Stomach (tissue), 9 donors: Measurements from ENCODE around the gene ECHDC1. TPM values are rescaled to one million over a fixed set of nuclear protein-coding genes. Genes with fewer than 3 reads are reported as not detected.

Experiments
- DNase-seq, 2 donors: peaks; one replicate each; pipeline versions ENCODE4 v3.0.0 to v3.0.0-alpha.2; 2013 to 2019
- H3K27ac ChIP-seq, 5 donors: fragments of 200-600 bp in 4 of 5; sonication (generic) in 4 of 5; one replicate each; pipeline ENCODE4 v1.5.1; 2013 to 2019; ENCODE audit warnings: mild to moderate bottlenecking in 1 of 5, moderate library complexity in 1 of 5
- H3K27me3 ChIP-seq, 3 donors: fragments of 200-600 bp; sonication (generic); one replicate each; pipeline ENCODE4 v1.5.1; 2017 to 2019; ENCODE audit warnings: mixed run types in 1 of 3
- H3K36me3 ChIP-seq, 4 donors: fragments of 200-600 bp; sonication (generic); 1 replicate in 3 of 4; 2 replicates in 1 of 4; pipeline ENCODE4 v1.5.1; 2016 to 2019
- H3K4me1 ChIP-seq, 4 donors: fragments of 200-600 bp; sonication (generic); one replicate each; pipeline ENCODE4 v1.5.1; 2016 to 2019
- H3K4me3 ChIP-seq, 4 donors: fragments of 200-600 bp; sonication (generic) in 3 of 4; one replicate each; pipeline ENCODE4 v1.5.1; 2016 to 2019; ENCODE audit warnings: mild to moderate bottlenecking in 1 of 4
- H3K9me3 ChIP-seq, 4 donors: fragments of 200-600 bp; sonication (generic); one replicate each; pipeline ENCODE4 v1.5.1; 2016 to 2019
- EP300 ChIP-seq: sonication (generic); formaldehyde crosslinking; IDR thresholded peaks from one replicate; pipeline ENCODE4 v1.6.1; 2017; ENCODE audit warnings: antibody characterized with exemption
- POLR2A ChIP-seq, 4 donors: fragments of 450-650 bp; IDR thresholded peaks; one replicate each; pipeline ENCODE4 v1.6.1; 2016; ENCODE audit warnings: antibody characterized with exemption in 4 of 4, control low read depth in 2 of 4, mild to moderate bottlenecking in 1 of 4, moderate library complexity in 1 of 4
- POLR2AphosphoS5 ChIP-seq, 3 donors: sonication (generic); formaldehyde crosslinking; IDR thresholded peaks; one replicate each; pipeline ENCODE4 v1.6.1; 2016; ENCODE audit warnings: antibody characterized with exemption in 3 of 3
- WGBS, 5 donors: extraction: QIAGEN DNeasy Blood & Tissue Kit in 3 of 5; methylation state at CpG; one replicate each; pipeline versions ENCODE4 v1.1.5 to v1.1.7; 2013 to 2018; 5-methylcytosine and 5-hydroxymethylcytosine counted together
- intact Hi-C: fragments of 100-400 bp; cut with DNase I; formaldehyde crosslinking; loops from one replicate; pipeline ENCODE4 v1.15.1; 2023; ENCODE audit warnings: low total_unique reads
- polyA plus RNA-seq, 3 donors: library from polyadenylated mRNA; stranded (reverse); fragments of 200-250 nt; gene quantifications; one replicate each; pipeline ENCODE4 v1.2.3, GENCODE V29; 2013
- total RNA-seq, 5 donors: library from RNA; depleted of rRNA; stranded (reverse); fragments of >200 nt; gene quantifications; one replicate each; pipeline versions ENCODE4 v1.1.0 to v1.2.3, GENCODE V29; 2014 to 2016
- TF ChIP-seq, protein P1 (sequence below), 7 experiments: fragments of 450-650 bp in 4 of 7; fragments of 200-600 bp in 3 of 7; sonication (generic) in 3 of 7; IDR thresholded peaks; one replicate each; pipeline ENCODE4 v1.5.1; 2016 to 2019; ENCODE audit warnings: antibody characterized with exemption in 7 of 7, control low read depth in 2 of 7, mild to moderate bottlenecking in 1 of 7
- donor health status: healthy with polysubstance abuse.
- donor health status: Bipolar disorder and iron deficiency.
- donor health status: healthy.

Gene ECHDC1
- total and polyA plus RNA-seq, 8 donors = 11.9 to 71.0 (median 50.7) TPM

DNA sequence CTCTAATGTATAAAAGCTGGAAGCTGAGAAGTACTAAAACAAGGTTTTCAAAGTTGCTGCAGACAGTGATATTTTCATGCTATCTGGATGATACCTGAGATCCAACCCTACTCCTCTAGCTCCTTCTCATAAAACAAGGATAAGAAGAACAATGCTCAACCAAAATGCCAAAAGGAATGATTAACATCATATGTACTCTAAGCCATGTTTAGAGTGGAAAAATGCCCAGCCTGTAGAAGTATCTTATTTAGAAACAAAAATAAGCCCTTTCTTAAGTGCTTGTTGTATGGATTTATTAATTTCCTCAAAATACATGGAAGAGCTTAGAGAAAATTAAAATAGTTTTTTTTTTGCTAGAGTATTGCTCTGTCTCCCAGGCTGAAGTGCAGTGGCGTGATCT, 23.7 kb downstream of the ECHDC1 start:
- Histone ChIP-seq H3K36me3 (peaks cover 3 to 29% (median 18%) of the 10 kb centered on the region in 4 donors), H3K4me3 (no peak overlapping the region), H3K9me3 (no peaks in the 10 kb centered on the region), H3K4me1 (peaks cover 0 to 16% (median 9%) of the 10 kb centered on the region in 4 donors), H3K27ac (peak overlapping the region in 2 of 5 donors; percentile 11 to 14), H3K27me3 (no peaks in the 10 kb centered on the region)
- no peak for DNase-seq
- intact Hi-C loops = no loop called here
- TF ChIP-seq, protein P1, sequence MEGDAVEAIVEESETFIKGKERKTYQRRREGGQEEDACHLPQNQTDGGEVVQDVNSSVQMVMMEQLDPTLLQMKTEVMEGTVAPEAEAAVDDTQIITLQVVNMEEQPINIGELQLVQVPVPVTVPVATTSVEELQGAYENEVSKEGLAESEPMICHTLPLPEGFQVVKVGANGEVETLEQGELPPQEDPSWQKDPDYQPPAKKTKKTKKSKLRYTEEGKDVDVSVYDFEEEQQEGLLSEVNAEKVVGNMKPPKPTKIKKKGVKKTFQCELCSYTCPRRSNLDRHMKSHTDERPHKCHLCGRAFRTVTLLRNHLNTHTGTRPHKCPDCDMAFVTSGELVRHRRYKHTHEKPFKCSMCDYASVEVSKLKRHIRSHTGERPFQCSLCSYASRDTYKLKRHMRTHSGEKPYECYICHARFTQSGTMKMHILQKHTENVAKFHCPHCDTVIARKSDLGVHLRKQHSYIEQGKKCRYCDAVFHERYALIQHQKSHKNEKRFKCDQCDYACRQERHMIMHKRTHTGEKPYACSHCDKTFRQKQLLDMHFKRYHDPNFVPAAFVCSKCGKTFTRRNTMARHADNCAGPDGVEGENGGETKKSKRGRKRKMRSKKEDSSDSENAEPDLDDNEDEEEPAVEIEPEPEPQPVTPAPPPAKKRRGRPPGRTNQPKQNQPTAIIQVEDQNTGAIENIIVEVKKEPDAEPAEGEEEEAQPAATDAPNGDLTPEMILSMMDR (IDR thresholded peaks at IDR 0.05) = no peak
- no peak for TF ChIP-seq POLR2A (IDR thresholded peaks at IDR 0.05)
- TF ChIP-seq EP300 = no peak
- no peak for TF ChIP-seq POLR2AphosphoS5 (IDR thresholded peaks at IDR 0.05)
- WGBS, 5 donors = 77 to 96% (median 88%) methylated on average over 1 of the region's 1 CpG

DNA sequence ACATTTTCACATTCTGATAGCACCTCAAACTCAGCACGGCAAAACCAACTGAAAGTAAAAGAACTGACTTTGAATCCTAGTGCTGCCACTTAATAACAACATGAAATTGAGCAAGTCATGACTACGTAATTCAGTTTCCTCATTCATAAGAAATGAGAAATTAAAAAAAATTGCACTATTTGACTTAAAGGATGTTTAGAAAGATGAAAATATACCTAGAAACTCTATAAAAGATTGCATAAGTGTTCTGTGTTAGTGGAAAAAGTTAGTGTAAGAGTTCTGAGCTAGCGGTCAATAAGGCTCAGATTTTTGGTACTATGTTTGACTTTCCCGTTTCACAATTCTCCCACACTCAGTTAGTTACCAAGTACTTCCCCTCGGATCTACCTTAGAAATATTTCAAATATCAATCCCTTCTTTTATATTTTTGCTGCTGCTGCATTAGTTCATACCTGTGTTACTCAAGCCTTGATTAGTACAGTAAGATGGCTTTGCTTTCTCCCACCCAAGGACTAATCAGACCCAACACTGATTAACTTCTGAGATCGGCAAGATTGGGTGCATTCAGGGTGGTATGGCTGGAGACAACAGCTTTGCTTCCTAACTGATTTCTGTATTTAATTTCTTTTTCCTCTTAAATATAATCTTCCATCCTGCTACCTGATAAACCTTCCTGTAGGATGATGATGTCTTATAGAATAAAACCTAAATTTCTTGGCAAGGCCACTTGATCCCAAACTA, 25.9 kb downstream of the ECHDC1 start:
- Histone ChIP-seq H3K9me3 (no peaks in the 10 kb centered on the region), H3K4me3 (no peak overlapping the region), H3K27me3 (no peaks in the 10 kb centered on the region), H3K4me1 (peaks cover 0 to 16% (median 9%) of the 10 kb centered on the region in 4 donors), H3K36me3 (peaks cover 3 to 36% (median 29%) of the 10 kb centered on the region in 4 donors), H3K27ac (peak overlapping the region in 1 of 5 donors; percentile 39)
- intact Hi-C loops = no loop called here
- no peak for DNase-seq
- WGBS, 5 donors = 67 to 89% (median 71%) methylated on average over 6 of the region's 6 CpGs
- TF ChIP-seq EP300 = no peak
- TF ChIP-seq, protein P1 (IDR thresholded peaks at IDR 0.05) = no peak
- TF ChIP-seq POLR2AphosphoS5 (IDR thresholded peaks at IDR 0.05) = no peak
- TF ChIP-seq POLR2A (IDR thresholded peaks at IDR 0.05) = no peak

DNA sequence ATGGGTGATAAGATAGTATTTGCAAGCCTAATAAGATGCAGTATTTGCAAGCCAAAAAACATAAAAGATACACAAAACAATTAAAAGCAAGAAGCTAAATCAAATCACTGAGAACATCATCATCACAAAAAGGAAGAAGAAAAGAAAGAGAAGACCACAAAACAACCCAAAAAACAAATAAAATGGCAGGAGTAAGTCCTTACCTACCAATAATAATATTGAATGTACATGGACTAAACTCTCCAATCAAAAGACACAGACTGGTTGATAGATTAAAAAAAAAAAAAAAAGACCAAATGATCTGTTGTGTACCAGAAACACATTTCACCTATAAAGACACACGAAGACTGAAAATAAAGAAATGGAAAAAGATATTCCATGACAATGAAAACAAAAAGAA, 37.7 kb downstream of the ECHDC1 start:
- Histone ChIP-seq H3K4me1 (peaks cover 4 to 32% (median 17%) of the 10 kb centered on the region in 4 donors), H3K27ac (no peak overlapping the region), H3K36me3 (peaks cover 0 to 22% (median 13%) of the 10 kb centered on the region in 4 donors), H3K4me3 (no peak overlapping the region), H3K27me3 (no peaks in the 10 kb centered on the region), H3K9me3 (peaks cover 0 to 8% (median 4%) of the 10 kb centered on the region in 4 donors)
- TF ChIP-seq POLR2AphosphoS5 (IDR thresholded peaks at IDR 0.05) (no peak), POLR2A (IDR thresholded peaks at IDR 0.05) (no peak), EP300 (no peak)
- TF ChIP-seq, protein P1 (IDR thresholded peaks at IDR 0.05) = no peak
- intact Hi-C loops = loop anchor here (10.0 kb wide), 1 partner anchor 229 kb away; no protein-coding TSS in a partner anchor
- no peak for DNase-seq
- 91 to 100% (median 100%) methylated on average over 1 of the region's 1 CpG for WGBS, 5 donors

DNA sequence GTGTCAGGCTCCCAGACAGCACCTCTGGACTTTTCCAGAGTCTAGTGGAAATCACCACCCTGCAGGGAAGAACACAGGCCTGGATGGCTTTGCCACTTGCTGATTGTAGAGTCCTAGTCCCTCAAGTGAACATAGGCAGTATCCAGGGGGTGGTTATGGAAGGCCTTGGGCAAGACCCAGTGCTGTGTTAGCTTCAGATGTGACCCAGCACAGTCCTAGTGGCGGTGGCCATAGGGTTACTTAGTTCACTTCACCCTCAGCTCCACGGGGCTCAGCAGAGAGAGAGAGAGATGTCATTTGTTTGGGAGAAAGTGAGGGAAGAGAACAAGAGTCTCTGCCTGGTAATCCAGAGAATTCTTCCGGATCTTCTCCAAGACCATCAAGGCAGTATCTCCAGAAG, 39.5 kb downstream of the ECHDC1 start:
- intact Hi-C loops = loop anchor here (10.0 kb wide), 1 partner anchor 231 kb away; no protein-coding TSS in a partner anchor
- no peak for DNase-seq
- 88 to 94% (median 90%) methylated on average over 3 of the region's 3 CpGs for WGBS, 5 donors
- no peak overlapping the region for H3K27ac ChIP-seq
- peaks cover 0 to 20% (median 7%) of the 10 kb centered on the region in 4 donors for H3K36me3 ChIP-seq
- no peak overlapping the region for H3K4me3 ChIP-seq
- no peaks in the 10 kb centered on the region for H3K27me3 ChIP-seq
- TF ChIP-seq POLR2AphosphoS5 (IDR thresholded peaks at IDR 0.05) = no peak
- TF ChIP-seq, protein P1 (IDR thresholded peaks at IDR 0.05) = no peak
- peaks cover 4 to 46% (median 26%) of the 10 kb centered on the region in 4 donors for H3K4me1 ChIP-seq
- peaks cover 0 to 8% (median 4%) of the 10 kb centered on the region in 4 donors for H3K9me3 ChIP-seq
